Stimulated activated CD8-positive, alpha-beta memory T cell treated with anti-CD3 and anti-CD28 coated beads, Interleukin-4, amount 100 ng/mL, for 48 hours (primary cell): ENCODE data around the gene SI.
"Not testable (repeated sequence)": the region's sequence is repeated elsewhere in the genome, so short reads cannot be mapped to it uniquely, and the experiment has no call there.

Experiments
- DNase-seq: peaks from one replicate; pipeline ENCODE4 v3.0.0-alpha.2; 2020

Gene SI

DNA sequence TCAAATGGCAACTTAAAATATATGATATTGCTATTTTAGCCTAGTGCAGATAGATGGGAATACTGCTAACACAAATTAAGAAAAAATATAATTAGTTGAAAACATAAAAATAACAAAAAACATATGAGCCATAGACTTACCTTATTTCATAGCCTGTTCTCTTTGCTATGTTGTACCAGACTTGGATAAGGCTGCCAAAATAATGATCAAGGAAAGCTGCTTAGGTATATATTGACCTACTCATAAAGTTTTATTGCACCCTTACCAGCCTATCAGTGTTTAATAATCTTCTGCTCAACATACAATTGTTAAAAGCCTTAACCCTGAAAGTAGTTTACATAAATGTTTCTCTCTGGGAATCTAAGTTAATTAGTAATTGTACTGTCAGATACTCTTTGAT, at the start of gene SI:
SI (minus strand) TSS at position 204 of the 400 bp plus-strand sequence. CDS start 2,484 bp downstream, outside the sequence.
- DNase-seq = no peak

DNA sequence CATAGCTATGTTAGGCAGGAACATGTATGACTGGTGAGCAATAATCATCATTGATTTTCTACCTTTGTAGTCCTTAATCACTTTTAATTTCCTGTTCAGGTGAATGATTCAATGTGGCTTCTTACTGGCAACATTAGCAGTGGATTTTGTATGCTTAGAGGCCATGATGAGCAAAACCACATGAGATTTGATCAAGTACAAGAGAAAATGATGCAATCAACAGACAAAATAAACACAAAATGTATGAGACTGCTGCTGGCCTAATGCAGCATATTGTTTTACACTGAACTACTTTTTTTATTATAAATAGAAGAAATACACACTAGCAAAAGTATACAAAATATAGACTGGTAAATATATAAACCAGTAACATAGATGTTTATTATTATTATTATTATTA, 47.5 kb upstream of the SI start:
- no peak for DNase-seq

DNA sequence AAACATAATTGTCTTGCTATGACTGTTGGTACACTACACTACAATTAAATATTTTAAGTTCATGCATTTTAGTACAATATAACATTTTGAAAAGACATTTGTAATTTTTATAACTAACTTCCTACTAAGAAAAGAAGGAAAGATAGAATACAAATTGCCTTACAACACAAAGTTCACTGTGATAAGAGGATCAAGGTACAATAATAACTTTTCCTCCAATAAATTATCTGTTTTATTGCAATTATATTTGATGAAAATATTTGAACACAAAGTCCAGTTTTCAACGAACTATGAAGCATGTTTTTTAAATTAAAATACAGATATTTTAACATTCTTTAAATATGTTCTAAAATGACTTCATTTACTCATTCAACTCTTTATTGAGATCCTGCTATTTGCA, 33.1 kb upstream of the SI start:
- DNase-seq = no peak

DNA sequence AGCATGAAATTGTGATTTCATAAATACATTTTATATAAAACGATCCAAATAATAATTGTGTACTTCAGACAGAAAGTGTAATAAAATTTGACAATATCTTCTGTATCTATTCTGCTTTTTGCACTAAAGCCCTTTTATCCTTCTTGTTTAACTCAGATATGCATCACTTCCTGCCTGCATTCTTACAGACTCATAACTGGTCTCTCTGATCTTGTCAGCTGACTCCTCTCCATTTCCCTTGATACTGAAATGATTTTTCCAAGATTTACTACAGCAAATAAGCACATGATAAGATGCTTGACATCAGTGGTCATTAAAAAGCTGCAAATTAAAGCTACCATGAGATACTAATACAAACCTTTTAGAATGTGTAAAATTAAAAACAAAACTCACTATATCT, 25.3 kb upstream of the SI start:
- DNase-seq = no peak

DNA sequence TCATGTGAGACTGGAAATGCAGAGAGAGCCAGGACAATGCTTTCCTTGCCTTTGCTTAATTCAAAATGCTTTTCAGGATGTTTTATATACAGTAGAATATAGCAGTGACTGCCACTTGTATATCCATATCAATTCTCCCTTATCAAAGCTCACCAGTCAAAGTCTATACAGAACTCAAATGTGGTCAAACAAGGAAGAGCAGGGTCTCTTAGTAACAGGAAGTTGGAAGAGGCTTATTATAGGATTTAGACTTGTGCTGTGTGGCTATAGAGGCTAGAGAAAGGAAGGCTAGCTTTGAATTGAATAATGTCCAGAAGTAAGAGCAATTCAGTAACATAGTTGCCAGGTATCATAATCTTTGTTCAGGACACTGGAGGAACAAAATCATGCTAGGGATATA, 4.4 kb upstream of the SI start:
- DNase-seq = no peak

DNA sequence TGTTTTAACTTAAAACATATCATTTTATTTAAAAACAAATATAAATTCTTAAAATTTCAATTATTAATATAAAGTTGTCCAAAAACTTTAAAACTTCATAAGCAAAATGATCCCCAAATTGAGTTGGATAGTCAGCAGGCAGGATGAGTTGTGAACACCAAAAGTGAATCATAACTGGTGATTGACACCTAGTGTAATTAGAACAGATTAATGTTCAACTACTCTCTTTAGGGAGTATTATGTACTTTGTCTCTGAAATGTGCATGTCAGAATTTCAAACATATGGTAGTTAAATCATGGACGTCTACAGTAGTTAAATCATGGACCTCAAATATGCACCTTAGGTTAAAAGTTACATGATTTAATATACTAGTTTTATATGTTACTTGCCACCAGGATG, 2.9 kb upstream of the SI start:
- DNase-seq = no peak

DNA sequence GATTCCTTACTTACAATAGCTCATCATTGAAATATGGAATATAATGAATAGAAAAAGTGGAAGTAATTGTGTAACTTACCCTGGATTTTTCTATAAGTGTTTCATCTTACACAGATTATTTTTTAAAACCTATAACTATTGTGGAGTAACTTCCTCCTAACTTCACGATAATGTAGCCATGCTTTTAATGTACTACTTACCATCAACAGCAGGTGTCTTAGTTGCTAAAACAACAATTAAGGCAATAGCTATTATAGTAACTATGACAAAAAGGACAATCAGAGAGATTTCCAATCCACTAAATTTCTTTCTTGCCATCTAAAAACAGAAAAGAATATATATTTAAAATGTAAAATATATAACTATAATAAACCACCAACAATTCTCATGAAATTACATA, 2.6 kb downstream of the SI start:
- no peak for DNase-seq

DNA sequence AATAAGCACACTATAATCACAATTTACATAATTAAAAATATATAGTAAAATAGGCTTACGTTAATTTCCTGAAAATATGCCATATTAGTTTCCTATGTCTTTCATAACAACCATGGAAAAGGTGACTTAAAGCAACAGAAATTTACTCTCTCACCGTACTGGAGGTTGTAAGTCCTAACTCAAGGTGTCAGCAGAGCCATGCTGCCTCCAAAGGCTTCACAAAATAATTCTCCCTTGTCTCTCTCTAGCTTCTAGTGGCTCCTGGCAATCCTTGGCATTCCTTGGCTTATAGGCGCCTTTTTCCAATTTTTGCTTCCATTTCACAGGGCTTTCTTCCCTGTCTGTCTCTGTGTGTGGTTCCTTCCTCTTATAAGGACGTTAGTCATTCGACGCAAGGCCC, 7.6 kb downstream of the SI start:
- no peak for DNase-seq

DNA sequence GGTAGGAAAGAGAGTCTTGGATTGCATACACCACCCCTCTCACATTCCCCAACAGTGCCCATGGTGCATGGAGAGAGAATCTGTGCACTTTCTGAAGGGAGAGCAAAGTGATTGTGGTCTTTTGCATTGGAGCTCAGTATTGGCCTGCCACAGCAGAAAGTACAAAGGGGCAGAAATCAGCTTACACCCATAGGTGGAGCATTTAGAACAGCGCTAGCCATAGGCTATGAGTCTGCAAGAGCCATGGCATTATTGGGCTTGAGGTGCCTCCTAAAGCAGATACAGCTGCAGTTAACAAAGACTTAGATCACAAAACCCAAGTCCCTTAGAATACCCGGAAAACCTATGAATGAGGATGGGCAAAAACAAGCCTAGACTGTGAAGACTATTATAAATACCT, 21.8 kb downstream of the SI start:
- DNase-seq = no peak

DNA sequence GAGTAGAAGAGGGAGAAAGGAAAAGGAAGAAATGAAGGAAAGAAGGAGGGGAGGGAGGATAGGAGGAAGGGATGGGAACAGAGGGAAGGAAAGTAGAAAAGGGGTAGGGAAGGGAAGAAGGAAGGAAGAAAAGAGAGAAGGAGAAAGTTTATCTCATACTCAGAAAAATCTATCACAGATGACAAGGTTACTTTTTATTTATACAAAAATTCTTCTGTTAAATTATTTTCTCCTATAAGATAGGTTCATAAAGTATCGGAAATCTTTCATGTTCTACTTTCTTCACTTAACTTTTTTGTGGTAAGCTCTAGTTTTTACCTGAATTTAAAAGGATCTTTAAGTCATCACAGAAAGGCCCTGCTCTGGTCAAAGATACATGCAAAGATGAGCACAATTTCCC, 38.1 kb downstream of the SI start:
- no peak for DNase-seq

DNA sequence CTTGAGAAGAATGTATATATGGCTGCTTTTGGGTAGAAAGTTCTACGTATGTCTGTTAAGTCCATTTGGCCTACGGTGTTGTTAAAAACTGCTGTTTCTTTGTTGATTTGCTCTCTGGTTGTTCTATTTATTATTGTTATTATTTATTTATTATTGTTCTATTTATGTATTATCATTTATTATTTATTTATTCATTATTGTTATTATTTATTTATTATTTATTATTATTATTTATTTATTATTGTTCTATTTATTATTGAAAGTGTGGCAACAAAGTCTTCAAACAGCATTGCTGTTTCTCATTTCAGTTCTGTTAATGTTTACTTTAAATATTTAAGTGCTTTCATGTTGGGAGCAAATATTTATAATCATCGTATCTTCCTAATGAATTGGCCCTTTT, 66.7 kb downstream of the SI start:
- no peak for DNase-seq

DNA sequence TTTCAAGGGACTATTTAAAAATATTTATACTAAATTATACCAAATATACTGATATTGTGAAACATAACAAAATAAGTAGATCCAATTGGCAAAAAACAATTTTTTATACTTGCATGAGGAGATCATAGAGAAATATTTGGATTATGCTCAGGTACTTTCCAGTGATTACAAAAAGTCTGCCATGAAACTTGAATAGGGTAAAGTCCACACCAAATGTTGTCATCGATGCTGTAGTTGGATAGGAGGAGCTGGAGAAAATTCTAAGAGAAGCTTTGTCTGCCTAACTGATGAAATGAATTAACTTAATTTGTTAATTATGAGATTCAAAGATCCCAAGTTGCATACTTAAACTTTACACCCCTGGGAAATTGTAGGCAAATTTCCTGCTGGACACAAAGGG, 93.3 kb downstream of the SI start:
- no peak for DNase-seq

DNA sequence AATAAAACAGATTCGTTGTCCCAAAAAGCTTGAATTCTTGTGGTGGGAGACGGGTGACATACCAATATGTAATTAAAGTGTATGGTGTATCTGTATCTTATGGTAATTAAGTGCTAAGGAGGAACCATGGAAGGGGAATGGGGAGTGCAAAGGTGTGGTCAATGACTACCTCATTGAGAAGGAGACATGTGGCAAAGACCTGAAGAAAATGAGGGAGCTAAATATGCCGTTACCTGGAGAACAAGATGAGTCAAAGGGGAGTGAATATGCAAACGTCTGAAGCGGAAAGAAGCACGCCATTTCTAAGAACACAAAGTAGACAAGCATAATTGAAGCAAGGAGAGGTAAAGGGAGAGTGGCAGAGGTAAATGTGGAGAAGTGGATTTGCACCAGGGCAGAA, 115.7 kb downstream of the SI start:
- DNase-seq = no peak

DNA sequence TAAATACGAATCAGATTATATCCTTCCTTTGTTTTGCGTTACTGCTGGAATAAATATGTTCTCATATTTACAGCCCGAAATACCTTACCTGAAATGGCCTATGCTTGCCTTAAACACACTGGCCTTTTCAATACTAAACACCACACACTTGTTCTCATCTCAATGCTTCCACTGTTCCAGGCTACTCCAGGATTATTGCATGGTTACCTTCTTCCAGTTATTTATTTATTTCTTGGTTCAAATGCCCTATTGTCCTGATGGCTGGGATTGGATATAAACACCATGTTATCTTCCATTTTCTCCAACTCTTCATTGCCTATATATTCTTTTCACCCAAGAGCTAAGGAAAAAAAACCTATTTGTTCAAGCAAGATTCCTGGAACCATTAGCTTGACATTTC, 125.3 kb downstream of the SI start:
- DNase-seq = no peak

DNA sequence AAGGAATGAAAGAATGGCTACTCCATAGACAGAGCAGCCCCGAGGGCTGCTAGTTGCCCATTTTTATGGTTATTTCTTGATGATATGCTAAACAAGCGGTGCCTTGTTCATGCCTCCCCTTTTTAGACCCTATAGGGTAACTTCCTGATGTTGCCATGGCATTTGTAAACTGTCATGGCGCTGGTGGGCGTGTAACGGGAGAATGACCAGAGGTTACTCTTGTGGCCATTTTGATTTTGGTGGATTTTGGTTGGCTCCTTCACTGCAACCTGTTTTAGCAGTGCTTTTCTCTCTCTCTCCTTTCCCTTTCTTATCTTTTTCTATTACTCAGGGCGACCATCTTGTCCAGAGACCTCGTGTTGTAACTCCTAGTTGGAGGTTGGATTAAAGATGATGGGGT, 126.9 kb downstream of the SI start:
- DNase-seq = not testable (repeated sequence)

DNA sequence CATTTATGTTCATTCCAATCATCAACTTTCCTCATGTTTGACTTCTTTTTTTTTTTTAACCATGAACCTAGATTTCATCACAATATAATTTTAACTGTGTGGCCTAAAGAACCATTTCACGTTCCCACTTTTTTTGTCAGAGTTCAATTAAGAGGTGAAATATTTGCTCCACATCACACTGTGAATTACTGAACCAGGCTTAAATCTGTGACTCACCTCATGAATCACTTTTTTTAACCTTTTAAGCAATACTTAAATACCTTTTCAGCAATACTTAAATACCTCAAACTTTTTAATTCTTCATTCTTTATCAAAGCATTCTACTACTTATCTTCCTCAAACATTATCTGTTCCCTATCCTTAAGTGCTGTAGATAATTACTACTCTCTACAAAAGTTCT, 137.6 kb downstream of the SI start:
- DNase-seq = no peak

DNA sequence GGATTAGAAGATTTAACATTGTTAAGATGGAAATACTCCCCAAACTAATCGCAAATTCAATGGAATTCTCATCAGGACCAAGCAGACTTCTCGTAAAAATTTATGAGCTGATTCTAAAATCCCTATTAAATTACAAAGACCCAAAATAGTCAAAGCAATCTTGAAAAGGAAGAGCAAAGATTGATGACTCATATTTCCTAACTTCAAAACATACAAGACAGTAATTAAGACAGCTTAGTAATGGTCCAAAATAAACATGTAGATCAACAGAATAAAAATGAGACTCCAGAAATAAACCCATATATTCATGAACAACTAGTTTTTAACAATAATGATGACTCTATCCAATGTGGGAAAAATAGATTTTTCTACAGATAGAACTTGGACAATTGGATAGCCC, 148.7 kb downstream of the SI start:
- DNase-seq = no peak
